ENCODE results near the gene IMPDH1.

Gene IMPDH1

DNA sequence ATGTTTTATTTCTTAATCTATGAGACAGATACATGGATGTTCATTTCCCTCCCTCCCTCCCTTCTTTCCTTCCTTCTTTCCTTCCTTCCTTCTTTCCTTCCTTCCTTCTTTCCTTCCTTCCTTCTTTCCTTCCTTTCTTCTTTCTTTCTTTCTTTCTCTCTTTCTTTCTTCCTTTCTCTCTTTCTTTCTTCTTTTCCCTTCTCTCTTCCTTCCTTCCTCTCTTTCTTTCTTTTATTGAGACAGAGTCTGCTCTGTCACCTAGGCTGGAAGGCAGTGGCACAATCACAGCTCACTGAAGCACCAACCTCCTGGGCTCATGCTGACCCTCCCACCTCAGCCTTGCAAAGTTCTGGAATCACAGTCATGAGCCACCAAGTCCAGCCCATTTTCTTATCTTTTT lies 42.8 kb downstream of the IMPDH1 start:
- H3K27ac ChIP-seq = no peak overlapping the region
- DNase-seq (ENCODE audit: low spot score) = no peak
- ChIA-PET POLR2A (ENCODE audit: low non-redundant PET) (no interaction called here), CTCF (interaction anchor here (1.2 kb wide), 1 partner anchor 20 kb away, joined by 3 read pairs; no protein-coding TSS in a partner anchor)
- TF ChIP-seq, protein P1, sequence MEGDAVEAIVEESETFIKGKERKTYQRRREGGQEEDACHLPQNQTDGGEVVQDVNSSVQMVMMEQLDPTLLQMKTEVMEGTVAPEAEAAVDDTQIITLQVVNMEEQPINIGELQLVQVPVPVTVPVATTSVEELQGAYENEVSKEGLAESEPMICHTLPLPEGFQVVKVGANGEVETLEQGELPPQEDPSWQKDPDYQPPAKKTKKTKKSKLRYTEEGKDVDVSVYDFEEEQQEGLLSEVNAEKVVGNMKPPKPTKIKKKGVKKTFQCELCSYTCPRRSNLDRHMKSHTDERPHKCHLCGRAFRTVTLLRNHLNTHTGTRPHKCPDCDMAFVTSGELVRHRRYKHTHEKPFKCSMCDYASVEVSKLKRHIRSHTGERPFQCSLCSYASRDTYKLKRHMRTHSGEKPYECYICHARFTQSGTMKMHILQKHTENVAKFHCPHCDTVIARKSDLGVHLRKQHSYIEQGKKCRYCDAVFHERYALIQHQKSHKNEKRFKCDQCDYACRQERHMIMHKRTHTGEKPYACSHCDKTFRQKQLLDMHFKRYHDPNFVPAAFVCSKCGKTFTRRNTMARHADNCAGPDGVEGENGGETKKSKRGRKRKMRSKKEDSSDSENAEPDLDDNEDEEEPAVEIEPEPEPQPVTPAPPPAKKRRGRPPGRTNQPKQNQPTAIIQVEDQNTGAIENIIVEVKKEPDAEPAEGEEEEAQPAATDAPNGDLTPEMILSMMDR (conservative IDR thresholded peaks at IDR 0.05; ENCODE audit: low read depth) = no peak

DNA sequence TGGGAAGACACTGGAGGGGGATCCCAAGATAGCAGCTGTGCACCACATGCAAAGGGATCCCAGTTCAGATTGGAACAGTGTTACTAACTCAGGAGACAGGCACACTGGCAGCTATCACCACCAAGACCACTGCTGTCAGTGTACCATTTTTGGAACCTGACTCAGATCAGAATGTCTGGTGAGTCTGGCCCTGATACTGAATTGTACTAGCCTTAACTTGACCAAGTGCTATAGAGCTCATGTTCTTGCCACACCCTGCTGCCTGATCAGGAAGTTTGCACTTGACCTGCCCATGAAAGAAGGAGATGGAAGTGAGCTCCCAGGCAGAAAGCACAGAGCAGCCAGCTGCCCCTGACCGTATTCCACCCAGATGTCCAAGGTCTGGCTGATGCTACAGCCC lies 43.5 kb downstream of the IMPDH1 start:
- DNase-seq (ENCODE audit: low spot score) = no peak
- TF ChIP-seq, protein P1 (conservative IDR thresholded peaks at IDR 0.05; ENCODE audit: low read depth) = no peak
- POLR2A ChIA-PET (ENCODE audit: low non-redundant PET) = no interaction called here
- CTCF ChIA-PET = interaction anchor here (1.2 kb wide), 1 partner anchor 19 kb away, joined by 3 read pairs; no protein-coding TSS in a partner anchor
- H3K27ac ChIP-seq = peak overlapping the region; percentile 75

DNA sequence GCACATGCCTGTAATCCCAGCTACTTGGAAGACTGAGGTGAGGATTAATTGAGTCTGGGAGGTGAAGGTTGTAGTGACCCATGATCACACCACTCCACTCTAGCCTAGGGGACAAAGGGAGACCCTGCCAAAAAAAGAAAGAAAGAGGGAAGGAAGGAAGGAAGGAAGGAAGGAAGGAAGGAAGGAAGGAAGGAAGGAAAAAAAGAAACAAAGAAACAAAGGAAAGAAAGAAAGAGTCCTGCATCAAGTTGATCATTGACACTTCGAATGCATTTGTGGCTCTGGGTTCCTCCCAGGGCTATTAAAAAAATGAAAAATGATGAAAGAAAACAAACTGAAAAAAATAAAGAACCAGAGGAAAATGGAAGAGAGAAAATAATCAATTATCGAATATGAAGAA lies 44.4 kb downstream of the IMPDH1 start:
- H3K27ac ChIP-seq = no peak overlapping the region
- ChIA-PET POLR2A (ENCODE audit: low non-redundant PET) (no interaction called here), CTCF (no interaction called here)
- TF ChIP-seq, protein P1 (conservative IDR thresholded peaks at IDR 0.05; ENCODE audit: low read depth) = no peak
- no peak for DNase-seq (ENCODE audit: low spot score)

DNA sequence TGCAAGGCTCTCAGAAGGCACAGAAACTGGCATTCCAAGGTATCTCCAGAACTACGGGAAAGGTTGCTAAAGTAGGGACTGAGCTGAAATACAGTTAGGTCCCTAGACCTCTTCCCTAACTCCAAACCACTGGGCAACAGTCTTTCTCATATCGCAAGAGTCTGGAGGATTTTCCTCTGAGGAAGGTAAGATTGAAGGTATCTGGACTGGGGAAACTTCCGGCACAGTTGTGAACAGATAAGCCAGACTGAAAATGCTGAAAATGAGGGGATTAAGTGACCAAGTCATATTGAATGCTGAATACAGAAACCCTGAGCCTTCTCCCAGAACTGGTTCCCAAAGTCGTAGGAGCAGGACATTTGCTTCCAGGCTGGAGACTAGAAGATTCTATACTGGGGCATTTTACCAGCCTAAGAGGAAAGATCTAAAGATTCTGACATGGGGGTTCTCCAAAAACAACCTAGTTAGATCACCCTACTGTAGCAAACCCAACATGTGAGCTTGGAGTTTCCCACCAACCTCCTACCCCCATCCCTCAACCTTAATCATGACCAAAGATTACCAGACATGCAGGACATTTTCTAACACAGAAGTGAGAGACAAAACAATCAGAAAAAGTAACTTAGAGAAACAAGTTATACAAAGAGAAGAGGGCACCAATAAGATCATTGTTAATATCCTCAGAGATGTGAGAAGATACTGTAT lies 45.5 kb downstream of the IMPDH1 start:
- CTCF ChIA-PET = interaction anchor here (0.6 kb wide), 1 partner anchor 63 kb away, joined by 4 read pairs; no protein-coding TSS in a partner anchor
- TF ChIP-seq, protein P1 (conservative IDR thresholded peaks at IDR 0.05; ENCODE audit: low read depth) = no peak
- no peak for DNase-seq (ENCODE audit: low spot score)
- H3K27ac ChIP-seq = no peak overlapping the region
- POLR2A ChIA-PET (ENCODE audit: low non-redundant PET) = no interaction called here

DNA sequence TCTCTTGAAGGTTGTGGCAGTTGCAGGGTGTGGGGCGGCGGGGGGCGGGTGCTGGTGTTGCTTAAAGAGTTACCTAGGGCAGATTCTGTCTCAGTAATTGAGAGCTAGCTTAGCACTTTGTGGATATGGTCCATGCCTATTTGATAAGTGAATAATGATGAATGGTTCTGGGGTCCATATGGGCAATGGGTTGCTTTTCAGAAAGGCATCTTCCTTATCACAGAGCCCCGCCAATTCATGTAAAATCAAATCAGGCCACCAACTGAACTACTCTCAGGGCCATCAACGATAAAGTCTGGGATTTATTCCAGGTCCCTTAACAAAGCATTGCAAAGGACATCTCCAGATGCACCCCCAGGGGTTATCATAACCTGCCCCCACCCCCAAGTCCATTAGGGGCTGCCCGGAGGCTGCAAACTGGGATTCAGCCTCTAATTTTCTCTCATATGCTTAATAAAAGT lies 46.5 kb downstream of the IMPDH1 start:
- no peak overlapping the region for H3K27ac ChIP-seq
- ChIA-PET POLR2A (ENCODE audit: low non-redundant PET) (no interaction called here), CTCF (no interaction called here)
- TF ChIP-seq, protein P1 (conservative IDR thresholded peaks at IDR 0.05; ENCODE audit: low read depth) = no peak
- no peak for DNase-seq (ENCODE audit: low spot score)

DNA sequence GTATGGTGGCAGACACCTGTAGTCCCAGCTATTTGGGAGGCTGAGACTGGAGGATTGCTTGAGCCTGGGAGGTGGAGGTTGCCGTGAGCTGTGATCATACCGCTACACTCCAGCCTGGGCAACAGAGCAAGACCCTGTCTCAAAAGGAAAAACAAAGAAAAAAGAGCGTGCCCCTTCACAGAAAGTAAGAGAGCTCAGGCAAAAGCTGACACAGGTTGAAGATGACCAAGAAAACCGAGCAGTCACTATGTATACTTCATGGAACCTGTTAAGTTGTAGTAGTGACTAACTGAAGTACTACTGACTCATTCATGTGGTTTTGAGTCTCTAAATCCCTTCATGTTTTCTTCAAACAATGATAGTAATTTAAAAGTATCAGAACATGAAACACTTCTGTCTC lies 47.1 kb downstream of the IMPDH1 start:
- DNase-seq (ENCODE audit: low spot score) = no peak
- no peak overlapping the region for H3K27ac ChIP-seq
- TF ChIP-seq, protein P1 (conservative IDR thresholded peaks at IDR 0.05; ENCODE audit: low read depth) = no peak
- POLR2A ChIA-PET (ENCODE audit: low non-redundant PET) = interaction anchor here (0.6 kb wide), 1 partner anchor 10 kb away, joined by 5 read pairs; no protein-coding TSS in a partner anchor
- CTCF ChIA-PET = no interaction called here
